Caco-2 (cell line): ENCODE data around the gene RALGAPA1. TPM values are rescaled to one million over a fixed set of nuclear protein-coding genes. Genes with fewer than 3 reads are reported as not detected.
"Not testable (repeated sequence)": the region's sequence is repeated elsewhere in the genome, so short reads cannot be mapped to it uniquely, and the experiment has no call there.

ENCODE experiments used
- BruUV-seq: library from RNA; stranded (reverse); fragments of 400-500 nt; replicated peaks from 2 replicates; lab custom pipeline; 2021; lab: Mats Ljungman, UMichigan
- CTCF ChIA-PET: fragments of 300-600 bp; sonication (Branson Sonifier 250); formaldehyde crosslinking; loops from one replicate; lab custom pipeline; 2022; ENCODE audit warnings: antibody characterized with exemption; lab: Charles Lee
- POLR2A ChIA-PET: fragments of 300-600 bp; sonication (Branson Sonifier 250); formaldehyde crosslinking; loops from one replicate; lab custom pipeline; 2022; ENCODE audit warnings: antibody characterized with exemption; lab: Charles Lee
- DNase-seq, 2 experiments: peaks; one replicate each; pipeline versions ENCODE4 v3.0.0 to v3.0.0-alpha.2; 2020 to 2022
- H3K27me3 ChIP-seq: replicated peaks from 2 replicates; pipeline ENCODE4 v1.6.0; 2011; ENCODE audit warnings: low read length; ENCODE audit not compliant: control insufficient read depth, insufficient read depth
- H3K36me3 ChIP-seq: 2 replicates; pipeline ENCODE4 v1.5.1; 2011; ENCODE audit warnings: low read length; ENCODE audit not compliant: control insufficient read depth, insufficient read depth
- H3K4me1 ChIP-seq: fragments of 250-450 bp; sonication (Bioruptor Pico); 2 replicates; pipeline ENCODE4 v1.5.1; 2020; ENCODE audit warnings: mild to moderate bottlenecking
- H3K4me3 ChIP-seq: 2 replicates; pipeline ENCODE4 v1.5.1; 2011; ENCODE audit warnings: low read depth, mild to moderate bottlenecking, control low read depth, low read length
- H3K9me3 ChIP-seq: fragments of 250-450 bp; sonication (Bioruptor Pico); 2 replicates; pipeline ENCODE4 v1.5.1; 2020; ENCODE audit warnings: mild to moderate bottlenecking, moderate library complexity
- H3K27ac Mint-ChIP-seq: one replicate; pipeline ENCODE4 v1.8.0; 2022; ENCODE audit warnings: mixed read lengths; ENCODE audit not compliant: unreplicated experiment
- H3K27me3 Mint-ChIP-seq: one replicate; pipeline ENCODE4 v1.8.0; 2022; ENCODE audit warnings: mixed read lengths; ENCODE audit not compliant: insufficient read depth, unreplicated experiment
- H3K36me3 Mint-ChIP-seq: one replicate; pipeline ENCODE4 v1.8.0; 2022; ENCODE audit warnings: mild to moderate bottlenecking, mixed read lengths; ENCODE audit not compliant: insufficient read depth, unreplicated experiment
- H3K4me1 Mint-ChIP-seq: one replicate; pipeline ENCODE4 v1.8.0; 2022; ENCODE audit warnings: low read depth, mixed read lengths; ENCODE audit not compliant: unreplicated experiment
- H3K4me3 Mint-ChIP-seq: one replicate; pipeline ENCODE4 v1.8.0; 2022; ENCODE audit warnings: mild to moderate bottlenecking, moderate library complexity, mixed read lengths; ENCODE audit not compliant: unreplicated experiment
- H3K9me3 Mint-ChIP-seq: one replicate; pipeline ENCODE4 v1.8.0; 2022; ENCODE audit warnings: mixed read lengths; ENCODE audit not compliant: unreplicated experiment
- intact Hi-C: fragments of 100-400 bp; cut with micrococcal nuclease; formaldehyde crosslinking; loops from one replicate; pipeline ENCODE4 v1.10.0; 2022; ENCODE audit not compliant: unreplicated experiment
- total RNA-seq: library from RNA; stranded (reverse); gene quantifications from 2 replicates; pipeline ENCODE4 v1.2.3, GENCODE V29; 2022
- TF ChIP-seq, protein P1 (sequence below), 2 experiments: fragments of 200-600 bp in 1 of 2; IDR thresholded peaks; 1 replicate in 1 of 2; 2 replicates in 1 of 2; pipeline versions ENCODE4 v1.5.1 to v1.8.0; 2011 to 2022; ENCODE audit warnings: antibody characterized with exemption in 1 of 2, control low read depth in 1 of 2, inconsistent platforms in 1 of 2, low read depth in 1 of 2, low read length in 1 of 2, mild to moderate bottlenecking in 1 of 2, moderate library complexity in 1 of 2; ENCODE audit not compliant: insufficient read depth in 1 of 2, severe bottlenecking in 1 of 2, unreplicated experiment in 1 of 2

The RALGAPA1 gene
- total RNA-seq, 1 experiment from 2014 or later, result 28.9 TPM

DNA sequence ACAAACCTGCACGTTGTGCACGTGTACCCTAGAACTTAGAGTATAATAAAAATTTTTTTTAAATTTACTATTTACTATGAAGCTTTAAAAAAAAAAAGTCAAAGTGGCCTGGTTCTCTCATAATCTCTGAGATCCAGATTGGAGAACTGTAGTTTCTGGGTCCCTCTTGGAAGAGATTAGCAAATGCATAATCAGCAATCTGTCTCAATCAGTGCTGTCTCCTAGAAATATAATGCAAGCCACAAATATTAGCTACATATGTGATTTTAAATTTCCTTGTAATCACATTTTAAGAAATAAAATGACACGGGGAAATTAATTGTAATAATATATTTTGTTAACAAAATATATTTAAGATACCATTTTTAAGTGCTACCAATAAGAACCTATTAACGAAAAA is 32.3 kb downstream of the RALGAPA1 start:
- H3K36me3 Mint-ChIP-seq, result no peaks in the 10 kb centered on the region
- CTCF ChIA-PET, result no interaction called here
- H3K27ac Mint-ChIP-seq, result no peak overlapping the region
- no peaks in the 10 kb centered on the region for H3K27me3 ChIP-seq
- H3K27me3 Mint-ChIP-seq, result no peaks in the 10 kb centered on the region
- H3K4me3 Mint-ChIP-seq, result no peak overlapping the region
- TF ChIP-seq, protein P1, sequence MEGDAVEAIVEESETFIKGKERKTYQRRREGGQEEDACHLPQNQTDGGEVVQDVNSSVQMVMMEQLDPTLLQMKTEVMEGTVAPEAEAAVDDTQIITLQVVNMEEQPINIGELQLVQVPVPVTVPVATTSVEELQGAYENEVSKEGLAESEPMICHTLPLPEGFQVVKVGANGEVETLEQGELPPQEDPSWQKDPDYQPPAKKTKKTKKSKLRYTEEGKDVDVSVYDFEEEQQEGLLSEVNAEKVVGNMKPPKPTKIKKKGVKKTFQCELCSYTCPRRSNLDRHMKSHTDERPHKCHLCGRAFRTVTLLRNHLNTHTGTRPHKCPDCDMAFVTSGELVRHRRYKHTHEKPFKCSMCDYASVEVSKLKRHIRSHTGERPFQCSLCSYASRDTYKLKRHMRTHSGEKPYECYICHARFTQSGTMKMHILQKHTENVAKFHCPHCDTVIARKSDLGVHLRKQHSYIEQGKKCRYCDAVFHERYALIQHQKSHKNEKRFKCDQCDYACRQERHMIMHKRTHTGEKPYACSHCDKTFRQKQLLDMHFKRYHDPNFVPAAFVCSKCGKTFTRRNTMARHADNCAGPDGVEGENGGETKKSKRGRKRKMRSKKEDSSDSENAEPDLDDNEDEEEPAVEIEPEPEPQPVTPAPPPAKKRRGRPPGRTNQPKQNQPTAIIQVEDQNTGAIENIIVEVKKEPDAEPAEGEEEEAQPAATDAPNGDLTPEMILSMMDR (IDR thresholded peaks at IDR 0.05; ENCODE audit: insufficient read depth in 1 of 2, low read depth in 1 of 2, low read length in 1 of 2, severe bottlenecking in 1 of 2, unreplicated experiment in 1 of 2), result no peak
- H3K9me3 ChIP-seq, result no peaks in the 10 kb centered on the region
- no peaks in the 10 kb centered on the region for H3K4me1 ChIP-seq
- no TSS peak for BruUV-seq
- no peaks in the 10 kb centered on the region for H3K4me1 Mint-ChIP-seq
- H3K4me3 ChIP-seq, result no peak overlapping the region
- peaks cover 20% of the 10 kb centered on the region for H3K9me3 Mint-ChIP-seq
- intact Hi-C loops, result no loop called here
- no peaks in the 10 kb centered on the region for H3K36me3 ChIP-seq
- POLR2A ChIA-PET, result no interaction called here
- no peak for DNase-seq

DNA sequence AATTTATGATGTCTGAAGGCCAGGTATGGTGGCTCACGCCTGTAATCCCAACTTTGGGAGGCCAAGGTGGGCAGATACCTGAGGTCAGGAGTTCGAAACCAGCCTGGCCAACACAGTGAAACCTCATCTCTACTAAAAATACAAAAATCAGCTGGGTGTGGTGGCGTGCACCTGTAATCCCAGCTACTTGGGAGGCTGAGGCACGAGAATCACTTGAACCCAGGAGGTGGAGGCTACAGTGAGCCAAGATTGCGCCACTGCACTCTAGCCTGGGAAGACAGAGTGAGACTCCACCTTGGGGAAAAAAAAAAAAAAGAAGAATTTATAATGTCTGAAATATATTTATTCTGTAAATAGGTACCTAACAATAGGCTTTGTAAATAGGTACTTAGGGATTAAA is 33.0 kb downstream of the RALGAPA1 start:
- H3K4me1 ChIP-seq, H3K27me3 ChIP-seq, H3K27me3 Mint-ChIP-seq, POLR2A ChIA-PET, DNase-seq, intact Hi-C loops, H3K36me3 Mint-ChIP-seq, H3K27ac Mint-ChIP-seq, CTCF ChIA-PET, H3K4me3 Mint-ChIP-seq, BruUV-seq, H3K9me3 ChIP-seq, H3K36me3 ChIP-seq, H3K4me3 ChIP-seq, H3K4me1 Mint-ChIP-seq: not testable (repeated sequence)
- peaks cover 12% of the 10 kb centered on the region for H3K9me3 Mint-ChIP-seq

DNA sequence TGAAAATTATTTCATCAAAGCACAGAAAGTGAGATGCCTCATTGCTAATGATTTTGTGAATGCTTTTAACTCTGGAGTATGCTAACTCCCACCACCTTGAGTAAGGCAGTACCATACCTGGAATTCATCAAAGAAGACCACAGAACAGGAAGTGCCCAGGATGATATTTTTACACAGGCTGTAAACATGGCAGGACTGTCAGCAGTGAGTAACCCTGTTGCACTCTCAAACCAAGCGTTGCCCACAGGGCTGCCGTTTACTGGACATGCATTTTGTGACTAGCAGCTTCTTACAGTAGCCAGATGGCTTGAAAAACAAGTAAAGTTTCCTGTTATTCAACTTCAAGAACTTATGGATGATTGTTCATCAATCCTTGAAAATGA is 42.4 kb downstream of the RALGAPA1 start:
- ChIA-PET CTCF (no interaction called here), POLR2A (no interaction called here)
- H3K27me3 Mint-ChIP-seq, result no peaks in the 10 kb centered on the region
- no peaks in the 10 kb centered on the region for H3K4me1 Mint-ChIP-seq
- BruUV-seq, result no TSS peak
- no peaks in the 10 kb centered on the region for H3K36me3 Mint-ChIP-seq
- Histone ChIP-seq H3K36me3 (no peaks in the 10 kb centered on the region), H3K9me3 (no peaks in the 10 kb centered on the region), H3K4me1 (no peaks in the 10 kb centered on the region), H3K27me3 (no peaks in the 10 kb centered on the region), H3K4me3 (no peak overlapping the region)
- H3K9me3 Mint-ChIP-seq, result no peaks in the 10 kb centered on the region
- TF ChIP-seq, protein P1 (IDR thresholded peaks at IDR 0.05; ENCODE audit: insufficient read depth in 1 of 2, low read depth in 1 of 2, low read length in 1 of 2, severe bottlenecking in 1 of 2, unreplicated experiment in 1 of 2), result no peak
- no peak overlapping the region for H3K27ac Mint-ChIP-seq
- H3K4me3 Mint-ChIP-seq, result no peak overlapping the region
- DNase-seq, result no peak
- intact Hi-C loops, result no loop called here
